ENCODE results near the gene AP1S1.

Gene AP1S1

GRCh38 chr7:101121991-101122932 lies 32.0 kb upstream of the AP1S1 start:
- Histone ChIP-seq H3K4me1 (ENCODE audit: control insufficient read depth, low read length) (peaks cover 8% of the 10 kb centered on the region), H3K4me2 (ENCODE audit: low read length) (no peak overlapping the region), H3K79me2 (ENCODE audit: control insufficient read depth, low read length) (no peaks in the 10 kb centered on the region)

GRCh38 chr7:101122933-101123702 lies 31.2 kb upstream of the AP1S1 start:
- Histone ChIP-seq H3K9me3 (ENCODE audit: control insufficient read depth, insufficient read depth, low read length) (no peaks in the 10 kb centered on the region), H3K4me2 (ENCODE audit: low read length) (no peak overlapping the region), H3K27me3 (ENCODE audit: control insufficient read depth, low read length) (peaks cover 56% of the 10 kb centered on the region), H3K36me3 (ENCODE audit: control insufficient read depth, low read length) (no peaks in the 10 kb centered on the region), H3K79me2 (ENCODE audit: control insufficient read depth, low read length) (no peaks in the 10 kb centered on the region), H3F3A (ENCODE audit: control insufficient read depth, insufficient read depth) (no peaks in the 10 kb centered on the region), H3K9me2 (replicated peaks; ENCODE audit: control insufficient read depth, low read length) (no peaks in the 10 kb centered on the region), H3K27ac (ENCODE audit: low read depth, low read length) (no peak overlapping the region), H3K4me3 (ENCODE audit: low read length) (no peak overlapping the region), H3K4me1 (ENCODE audit: control insufficient read depth, low read length) (peaks cover 14% of the 10 kb centered on the region), H4K20me1 (ENCODE audit: control insufficient read depth, insufficient read depth, low read depth, low read length) (no peaks in the 10 kb centered on the region)
- no peak for TF ChIP-seq CTCF (IDR thresholded peaks at IDR 0.05; ENCODE audit: low read depth, low read length, poor library complexity, severe bottlenecking)
- no peak for TF ChIP-seq EZH2phosphoT487 (IDR thresholded peaks at IDR 0.05; ENCODE audit: borderline replicate concordance, low read length)

More at GRCh38 chr7:101121991-101122932, 32.0 kb upstream of the AP1S1 start:
- Histone ChIP-seq H3K36me3 (ENCODE audit: control insufficient read depth, low read length) (no peaks in the 10 kb centered on the region), H3K9me3 (ENCODE audit: control insufficient read depth, insufficient read depth, low read length) (no peaks in the 10 kb centered on the region), H3K4me3 (ENCODE audit: low read length) (no peak overlapping the region), H3K9me2 (replicated peaks; ENCODE audit: control insufficient read depth, low read length) (no peaks in the 10 kb centered on the region), H3F3A (ENCODE audit: control insufficient read depth, insufficient read depth) (no peaks in the 10 kb centered on the region), H3K27ac (ENCODE audit: low read depth, low read length) (no peak overlapping the region), H3K27me3 (ENCODE audit: control insufficient read depth, low read length) (peaks cover 49% of the 10 kb centered on the region), H4K20me1 (ENCODE audit: control insufficient read depth, insufficient read depth, low read depth, low read length) (no peaks in the 10 kb centered on the region)
- TF ChIP-seq CTCF (IDR thresholded peaks at IDR 0.05; ENCODE audit: low read depth, low read length, poor library complexity, severe bottlenecking) (no peak), EZH2phosphoT487 (IDR thresholded peaks at IDR 0.05; ENCODE audit: borderline replicate concordance, low read length) (no peak)

GRCh38 chr7:101123703-101124068 lies 30.6 kb upstream of the AP1S1 start:
- no peaks in the 10 kb centered on the region for H3K9me2 ChIP-seq (replicated peaks; ENCODE audit: control insufficient read depth, low read length)
- no peaks in the 10 kb centered on the region for H3K9me3 ChIP-seq (ENCODE audit: control insufficient read depth, insufficient read depth, low read length)
- peaks cover 16% of the 10 kb centered on the region for H3K4me1 ChIP-seq (ENCODE audit: control insufficient read depth, low read length)
- no peaks in the 10 kb centered on the region for H4K20me1 ChIP-seq (ENCODE audit: control insufficient read depth, insufficient read depth, low read depth, low read length)
- TF ChIP-seq EZH2phosphoT487 (IDR thresholded peaks at IDR 0.05; ENCODE audit: borderline replicate concordance, low read length), result no peak
- H3K79me2 ChIP-seq (ENCODE audit: control insufficient read depth, low read length), result no peaks in the 10 kb centered on the region
- H3K27ac ChIP-seq (ENCODE audit: low read depth, low read length), result no peak overlapping the region
- no peaks in the 10 kb centered on the region for H3F3A ChIP-seq (ENCODE audit: control insufficient read depth, insufficient read depth)
- no peak overlapping the region for H3K4me3 ChIP-seq (ENCODE audit: low read length)
- H3K36me3 ChIP-seq (ENCODE audit: control insufficient read depth, low read length), result no peaks in the 10 kb centered on the region
- peaks cover 62% of the 10 kb centered on the region for H3K27me3 ChIP-seq (ENCODE audit: control insufficient read depth, low read length)
- H3K4me2 ChIP-seq (ENCODE audit: low read length), result no peak overlapping the region

Data from DOHH2 (cell line).